Thyroid gland (tissue), 4 donors: Measurements from ENCODE around the gene UBE4B. TPM values are rescaled to one million over a fixed set of nuclear protein-coding genes. Genes with fewer than 3 reads are reported as not detected.
"Not testable (repeated sequence)": the region's sequence is repeated elsewhere in the genome, so short reads cannot be mapped to it uniquely, and the experiment has no call there.

ENCODE experiments used
- DNase-seq, 2 donors: peaks; one replicate each; pipeline ENCODE4 v3.0.0-alpha.2; 2019
- H3K27ac ChIP-seq, 3 donors: fragments of 200-600 bp; sonication (generic); 1 replicate in 2 of 3; 2 replicates in 1 of 3; pipeline ENCODE4 v1.5.1; 2016 to 2019; ENCODE audit warnings: mild to moderate bottlenecking in 1 of 3, moderate library complexity in 1 of 3
- H3K27me3 ChIP-seq: fragments of 200-600 bp; sonication (generic); one replicate; pipeline ENCODE4 v1.5.1; 2019
- H3K36me3 ChIP-seq, 2 donors: fragments of 200-600 bp; sonication (generic); one replicate each; pipeline ENCODE4 v1.5.1; 2016 to 2019
- H3K4me1 ChIP-seq, 2 donors: fragments of 200-600 bp; sonication (generic); one replicate each; pipeline ENCODE4 v1.5.1; 2017 to 2019
- H3K4me3 ChIP-seq, 3 donors: fragments of 200-600 bp; sonication (generic); replicated peaks in 1 of 3; 1 replicate in 2 of 3; 2 replicates in 1 of 3; pipeline ENCODE4 v1.5.1; 2016; ENCODE audit warnings: mild to moderate bottlenecking in 1 of 3
- H3K9me3 ChIP-seq: fragments of 200-600 bp; sonication (generic); one replicate; pipeline ENCODE4 v1.5.1; 2017
- POLR2A ChIP-seq, 2 donors: fragments of 450-650 bp; IDR thresholded peaks; one replicate each; pipeline ENCODE4 v1.6.1; 2017; ENCODE audit warnings: antibody characterized with exemption in 2 of 2, mild to moderate bottlenecking in 2 of 2, moderate library complexity in 1 of 2
- WGBS, 2 donors: methylation state at CpG; one replicate each; pipeline ENCODE4 v1.1.5; 2017; 5-methylcytosine and 5-hydroxymethylcytosine counted together
- intact Hi-C: fragments of 100-400 bp; cut with DNase I; formaldehyde crosslinking; loops from one replicate; pipeline ENCODE4 v1.15.1; 2023
- total RNA-seq, 4 donors: library from RNA; depleted of rRNA; stranded (reverse); fragments of >200 nt; gene quantifications; one replicate each; pipeline ENCODE4 v1.2.3, GENCODE V29; 2016
- TF ChIP-seq, protein P1 (sequence below), 6 experiments: fragments of 200-600 bp in 3 of 6; fragments of 450-650 bp in 3 of 6; sonication (generic) in 3 of 6; IDR thresholded peaks; one replicate each; pipeline ENCODE4 v1.5.1; 2016 to 2019; ENCODE audit warnings: antibody characterized with exemption in 6 of 6, mild to moderate bottlenecking in 2 of 6, inconsistent platforms in 1 of 6, moderate library complexity in 1 of 6

Gene UBE4B
- total RNA-seq, 4 donors from 2014 or later, result 64.0 to 89.0 (median 71.0) TPM

DNA sequence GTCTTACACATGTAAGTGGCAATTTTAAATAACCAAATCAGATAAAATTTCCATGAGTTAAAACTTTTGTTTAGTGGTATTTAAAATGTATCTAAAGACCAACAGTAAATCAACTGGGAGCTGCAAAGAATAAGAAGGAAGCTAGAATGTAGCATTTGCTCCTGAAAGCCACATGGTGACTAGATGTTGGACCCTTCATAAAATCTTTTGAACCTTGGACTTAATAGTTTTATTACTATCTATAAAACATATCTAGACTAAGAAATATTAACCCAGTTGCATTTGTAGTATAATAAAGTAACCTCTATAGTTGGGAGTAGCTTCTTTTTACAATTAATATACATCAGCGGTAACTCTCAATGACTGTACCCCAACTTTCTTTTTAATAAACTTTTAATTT lies 72.1 kb downstream of the UBE4B start:
- no peak for DNase-seq
- no peak overlapping the region for H3K27ac ChIP-seq
- whole genome bisulfite sequencing, 2 donors, result 96 to 99% methylated on average over 1 of the region's 1 CpG
- H3K4me1 ChIP-seq, result peaks cover 7 to 25% of the 10 kb centered on the region in 2 donors
- no peak overlapping the region for H3K4me3 ChIP-seq
- intact Hi-C loops, result no loop called here
- no peaks in the 10 kb centered on the region for H3K9me3 ChIP-seq
- peaks cover 36 to 40% of the 10 kb centered on the region in 2 donors for H3K36me3 ChIP-seq
- H3K27me3 ChIP-seq, result no peaks in the 10 kb centered on the region
- TF ChIP-seq, protein P1, sequence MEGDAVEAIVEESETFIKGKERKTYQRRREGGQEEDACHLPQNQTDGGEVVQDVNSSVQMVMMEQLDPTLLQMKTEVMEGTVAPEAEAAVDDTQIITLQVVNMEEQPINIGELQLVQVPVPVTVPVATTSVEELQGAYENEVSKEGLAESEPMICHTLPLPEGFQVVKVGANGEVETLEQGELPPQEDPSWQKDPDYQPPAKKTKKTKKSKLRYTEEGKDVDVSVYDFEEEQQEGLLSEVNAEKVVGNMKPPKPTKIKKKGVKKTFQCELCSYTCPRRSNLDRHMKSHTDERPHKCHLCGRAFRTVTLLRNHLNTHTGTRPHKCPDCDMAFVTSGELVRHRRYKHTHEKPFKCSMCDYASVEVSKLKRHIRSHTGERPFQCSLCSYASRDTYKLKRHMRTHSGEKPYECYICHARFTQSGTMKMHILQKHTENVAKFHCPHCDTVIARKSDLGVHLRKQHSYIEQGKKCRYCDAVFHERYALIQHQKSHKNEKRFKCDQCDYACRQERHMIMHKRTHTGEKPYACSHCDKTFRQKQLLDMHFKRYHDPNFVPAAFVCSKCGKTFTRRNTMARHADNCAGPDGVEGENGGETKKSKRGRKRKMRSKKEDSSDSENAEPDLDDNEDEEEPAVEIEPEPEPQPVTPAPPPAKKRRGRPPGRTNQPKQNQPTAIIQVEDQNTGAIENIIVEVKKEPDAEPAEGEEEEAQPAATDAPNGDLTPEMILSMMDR (IDR thresholded peaks at IDR 0.05), result no peak
- no peak for TF ChIP-seq POLR2A (IDR thresholded peaks at IDR 0.05)

DNA sequence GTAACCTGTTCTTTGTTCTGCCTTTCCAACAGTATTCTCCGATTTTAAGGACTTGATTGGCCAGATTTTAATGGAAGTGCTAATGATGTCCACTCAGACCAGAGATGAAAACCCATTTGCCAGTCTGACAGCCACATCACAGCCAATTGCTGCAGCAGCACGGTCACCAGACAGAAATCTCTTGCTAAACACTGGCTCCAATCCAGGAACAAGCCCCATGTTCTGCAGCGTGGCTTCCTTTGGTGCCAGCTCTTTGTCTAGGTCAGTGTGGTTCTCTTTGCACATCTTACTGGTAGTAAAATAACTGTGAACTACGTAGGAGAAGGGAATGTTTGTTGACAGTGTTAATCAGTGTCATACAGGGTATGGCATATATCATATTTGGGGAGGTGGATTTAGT lies 72.7 kb downstream of the UBE4B start:
- Histone ChIP-seq H3K4me1 (peaks cover 7 to 26% of the 10 kb centered on the region in 2 donors), H3K27ac (no peak overlapping the region), H3K36me3 (peaks cover 36 to 40% of the 10 kb centered on the region in 2 donors), H3K4me3 (no peak overlapping the region), H3K27me3 (no peaks in the 10 kb centered on the region), H3K9me3 (no peaks in the 10 kb centered on the region)
- 84 to 90% methylated on average over 4 of the region's 4 CpGs for WGBS, 2 donors
- intact Hi-C loops, result no loop called here
- DNase-seq, result no peak
- no peak for TF ChIP-seq POLR2A (IDR thresholded peaks at IDR 0.05)
- TF ChIP-seq, protein P1 (IDR thresholded peaks at IDR 0.05), result no peak

DNA sequence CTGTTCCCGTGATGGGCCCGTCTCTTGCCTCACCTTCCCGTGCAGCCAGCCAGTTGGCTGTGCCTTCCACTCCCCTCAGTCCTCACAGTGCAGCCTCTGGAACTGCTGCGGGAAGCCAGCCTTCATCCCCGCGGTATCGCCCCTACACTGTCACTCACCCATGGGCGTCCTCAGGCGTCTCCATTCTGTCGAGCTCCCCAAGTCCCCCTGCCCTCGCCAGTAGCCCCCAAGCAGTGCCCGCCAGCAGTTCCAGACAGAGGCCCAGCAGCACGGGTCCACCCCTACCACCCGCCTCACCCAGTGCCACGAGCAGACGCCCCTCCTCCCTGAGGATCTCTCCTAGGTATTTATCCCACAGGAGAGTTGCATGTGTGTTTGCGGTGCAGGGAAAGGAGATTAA lies 73.5 kb downstream of the UBE4B start:
- Histone ChIP-seq H3K9me3 (no peaks in the 10 kb centered on the region), H3K36me3 (peaks cover 36 to 40% of the 10 kb centered on the region in 2 donors), H3K27me3 (no peaks in the 10 kb centered on the region), H3K4me1 (peaks cover 7 to 26% of the 10 kb centered on the region in 2 donors), H3K27ac (no peak overlapping the region), H3K4me3 (no peak overlapping the region)
- DNase-seq, result no peak
- 95 to 96% methylated on average over 17 of the region's 17 CpGs for WGBS, 2 donors
- intact Hi-C loops, result no loop called here
- TF ChIP-seq, protein P1 (IDR thresholded peaks at IDR 0.05), result no peak
- TF ChIP-seq POLR2A (IDR thresholded peaks at IDR 0.05), result no peak

DNA sequence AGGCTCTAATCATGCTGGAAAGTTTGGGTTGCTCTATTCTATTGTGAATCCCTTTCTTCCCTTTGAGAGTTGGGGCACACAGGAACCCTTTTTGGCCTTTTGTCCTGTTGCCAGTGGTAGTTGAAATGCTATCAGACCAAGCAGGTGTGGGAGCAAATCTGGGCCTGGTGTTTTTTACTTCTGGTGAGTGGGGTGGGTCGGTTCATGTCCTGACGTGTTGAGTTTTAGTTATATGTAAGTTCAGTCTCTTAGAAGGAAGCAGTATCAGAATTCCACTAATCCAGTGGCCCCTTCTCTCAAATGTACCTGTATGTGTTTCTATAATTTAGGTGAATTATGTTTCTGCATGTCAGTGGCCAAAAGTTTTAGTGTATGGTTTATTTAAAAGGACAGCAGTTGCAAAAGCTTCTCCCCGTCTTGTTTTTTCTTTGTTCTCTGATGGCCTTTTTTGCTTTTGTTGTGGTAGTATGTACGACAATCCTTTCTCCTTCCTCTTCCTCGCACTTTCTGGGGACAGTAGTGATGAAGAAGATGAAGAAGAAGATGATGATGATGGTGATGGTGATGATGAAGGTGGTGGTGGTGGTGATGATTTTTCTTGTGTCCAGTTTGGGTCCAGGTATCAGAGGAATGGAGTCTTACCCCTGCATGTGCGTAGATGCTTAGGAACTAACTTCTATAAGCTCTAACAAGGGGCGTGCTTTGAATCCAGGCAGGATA lies 74.2 kb downstream of the UBE4B start:
- Histone ChIP-seq H3K4me3 (no peak overlapping the region), H3K36me3 (peaks cover 36 to 40% of the 10 kb centered on the region in 2 donors), H3K27ac (peak overlapping the region in 2 of 3 donors; percentile 83 to 84), H3K27me3 (no peaks in the 10 kb centered on the region), H3K9me3 (no peaks in the 10 kb centered on the region), H3K4me1 (peaks cover 7 to 26% of the 10 kb centered on the region in 2 donors)
- no peak for DNase-seq
- 95 to 97% methylated on average over 7 of the region's 7 CpGs for WGBS, 2 donors
- intact Hi-C loops, result no loop called here
- TF ChIP-seq, protein P1 (IDR thresholded peaks at IDR 0.05), result no peak
- TF ChIP-seq POLR2A (IDR thresholded peaks at IDR 0.05), result no peak

DNA sequence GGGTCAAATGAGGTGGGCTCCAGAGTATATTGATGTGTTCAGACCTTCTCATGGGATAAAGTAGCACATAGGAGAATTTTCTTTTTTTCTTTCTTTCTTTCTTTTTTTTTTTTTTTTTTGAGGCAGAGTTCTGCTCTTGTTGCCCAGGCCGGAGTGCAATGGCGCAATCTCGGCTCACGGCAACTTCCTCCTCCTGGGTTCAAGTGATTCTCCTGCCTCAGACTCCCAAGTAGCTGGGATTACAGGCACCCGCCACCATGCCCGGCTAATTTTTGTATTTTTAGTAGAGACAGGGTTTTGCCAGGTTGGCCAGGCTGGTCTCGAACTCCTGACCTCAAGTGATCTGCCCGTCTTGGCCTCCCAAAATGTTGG lies 74.7 kb downstream of the UBE4B start:
- Histone ChIP-seq H3K4me1 (peaks cover 7 to 26% of the 10 kb centered on the region in 2 donors), H3K36me3 (peaks cover 36% of the 10 kb centered on the region in 2 donors), H3K27ac (peak overlapping the region; percentile 28 to 84 (median 83))
- H3K27me3 ChIP-seq, H3K9me3 ChIP-seq, DNase-seq, H3K4me3 ChIP-seq, intact Hi-C loops: not testable (repeated sequence)
- WGBS, 2 donors, result 92% methylated on average over 8 of the region's 8 CpGs
